GM21447 (cell line): Measurements from ENCODE around the gene MAN1A1.

Experiments used
- ATAC-seq: cut with Tn5 transposase; IDR thresholded peaks from one replicate; pipeline ENCODE4 v1.9.1; 2021; ENCODE audit not compliant: unreplicated experiment

MAN1A1 gene

GRCh38 chr6:119204719-119205118 lies 144.8 kb downstream of the MAN1A1 start:
- ATAC-seq = no peak

- ATAC-seq = no peak
Measured at GRCh38 chr6:119201480-119201879, 148.1 kb downstream of the MAN1A1 start.

DNA sequence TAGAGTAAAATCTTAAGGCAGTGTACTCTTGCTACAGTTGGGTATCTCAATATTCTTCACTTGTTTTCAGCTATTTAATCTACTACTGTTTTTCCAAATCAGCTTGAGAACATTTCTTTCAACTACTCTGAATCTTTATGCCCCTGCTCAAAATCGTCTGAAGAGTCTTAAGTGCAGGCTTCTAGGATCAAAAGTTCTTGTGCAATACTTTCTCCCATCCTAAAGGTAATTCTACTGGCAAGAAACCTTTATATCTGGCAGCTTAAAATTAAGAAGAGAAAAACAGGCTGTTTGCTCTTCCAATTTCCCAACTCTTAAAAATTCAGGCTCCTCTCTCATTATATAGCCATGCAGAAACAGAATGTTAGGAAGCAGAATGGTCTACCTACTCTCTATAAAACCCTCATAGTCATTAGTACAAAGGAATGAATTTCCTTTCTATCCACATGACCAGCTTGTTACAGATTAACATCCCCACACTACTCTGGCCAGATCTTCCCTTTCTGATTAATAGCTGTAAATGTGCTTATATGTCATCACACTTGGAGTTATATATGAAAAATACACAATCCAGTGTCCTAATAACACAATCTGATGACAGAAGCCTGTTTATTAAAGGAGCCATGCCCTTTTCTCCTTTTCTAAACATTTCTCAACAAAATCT lies 148.9 kb downstream of the MAN1A1 start:
- ATAC-seq = no peak

DNA sequence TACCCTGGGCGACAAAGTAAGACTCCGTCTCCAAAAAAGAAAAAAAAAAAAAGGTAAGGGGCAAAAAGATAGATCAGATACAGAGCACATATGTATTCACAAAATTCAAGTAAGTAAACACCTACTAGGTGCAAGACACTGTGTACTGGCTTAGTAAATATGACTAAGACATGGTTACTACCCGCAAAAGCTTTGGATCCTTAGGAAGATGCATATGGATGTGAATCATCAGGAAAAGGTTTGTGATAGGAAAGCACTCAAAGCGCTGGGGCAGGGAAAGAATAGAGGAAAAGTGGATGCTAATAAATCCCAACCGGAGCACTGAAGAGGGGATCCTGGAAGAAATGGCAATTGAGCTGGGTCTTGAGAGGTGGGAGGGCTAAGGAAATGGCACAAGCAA lies 152.3 kb downstream of the MAN1A1 start:
- no peak for ATAC-seq

DNA sequence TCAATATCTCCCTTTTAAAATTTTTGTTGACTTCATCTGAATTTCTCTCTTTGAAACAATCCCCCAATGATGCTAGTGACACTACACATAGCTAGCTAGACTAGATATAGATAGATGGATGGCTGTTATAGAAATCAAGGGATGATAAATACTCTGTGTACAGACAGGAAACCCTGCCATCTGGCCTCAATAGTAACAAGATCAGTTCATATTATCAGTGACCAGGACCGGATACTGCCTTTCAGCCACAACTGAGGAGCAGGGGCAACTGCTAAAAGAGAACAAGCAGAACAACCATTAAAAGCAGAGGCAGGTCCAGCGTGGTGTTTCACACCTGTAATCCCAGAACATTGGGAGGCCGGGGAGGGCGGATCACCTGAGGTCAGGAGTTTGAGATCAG lies 152.8 kb downstream of the MAN1A1 start:
- ATAC-seq = no peak

DNA sequence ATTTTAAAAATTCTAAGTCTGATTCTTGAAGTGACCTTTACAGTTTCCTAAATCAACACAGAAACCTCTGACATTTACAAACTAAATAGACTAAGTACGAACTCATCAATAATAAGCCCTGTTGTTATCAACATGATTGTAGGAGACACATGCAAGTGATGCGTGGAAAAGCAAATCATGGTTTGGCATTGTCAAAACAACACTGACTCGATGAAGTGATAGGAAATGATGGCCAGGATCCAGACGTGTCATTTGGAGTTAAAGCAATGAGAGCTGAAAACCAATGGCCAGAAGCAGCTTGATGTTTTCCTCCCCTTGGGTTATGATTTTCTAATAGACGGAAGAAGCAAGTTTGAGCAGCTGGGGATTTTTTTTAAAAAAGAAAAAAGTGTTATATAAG lies 153.7 kb downstream of the MAN1A1 start:
- no peak for ATAC-seq

DNA sequence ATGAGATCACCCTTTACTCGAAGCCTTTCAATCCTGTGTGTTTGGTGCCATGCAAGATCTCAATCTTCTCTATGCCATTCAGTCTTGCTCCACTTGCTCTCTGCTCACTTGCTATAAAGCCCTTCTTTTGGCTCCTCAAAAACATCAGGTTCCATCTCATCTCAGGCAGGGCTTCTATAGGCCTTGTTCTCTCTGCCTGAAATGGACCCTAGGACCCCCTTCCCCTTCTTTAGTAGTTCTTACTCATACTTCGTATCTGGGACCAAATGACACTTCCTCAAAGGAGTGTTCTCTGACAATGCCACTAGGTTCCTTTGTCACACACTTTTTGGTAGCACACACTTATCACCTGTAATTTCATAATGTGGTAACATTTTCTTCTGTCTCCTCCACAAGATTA lies 154.4 kb downstream of the MAN1A1 start:
- no peak for ATAC-seq

GRCh38 chr6:119193707-119194106 lies 155.9 kb downstream of the MAN1A1 start:
- ATAC-seq = no peak

GRCh38 chr6:119192200-119192599 lies 157.4 kb downstream of the MAN1A1 start:
- ATAC-seq = no peak

- ATAC-seq = no peak
Measured at GRCh38 chr6:119190176-119190575, 159.4 kb downstream of the MAN1A1 start.

GRCh38 chr6:119189498-119189897 lies 160.1 kb downstream of the MAN1A1 start:
- no peak for ATAC-seq

DNA sequence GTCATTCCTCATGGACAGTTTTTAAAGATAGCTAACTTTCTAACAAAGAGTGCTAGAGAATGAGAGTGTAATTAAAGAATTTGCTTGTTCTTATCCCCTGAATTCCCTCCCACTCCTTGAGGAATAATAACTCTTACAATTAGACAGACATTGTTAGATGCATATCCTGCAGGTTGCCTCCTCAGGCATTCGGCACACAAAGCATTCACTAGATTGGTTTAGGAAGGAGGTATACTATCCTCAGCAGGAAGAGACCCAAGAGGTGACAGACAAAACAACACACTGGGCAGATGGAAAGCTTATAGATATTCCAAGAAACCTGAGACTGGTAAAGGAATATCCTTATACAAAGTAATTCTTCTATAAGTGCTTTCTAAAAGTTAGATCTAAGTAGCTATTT lies 162.0 kb downstream of the MAN1A1 start:
- no peak for ATAC-seq

DNA sequence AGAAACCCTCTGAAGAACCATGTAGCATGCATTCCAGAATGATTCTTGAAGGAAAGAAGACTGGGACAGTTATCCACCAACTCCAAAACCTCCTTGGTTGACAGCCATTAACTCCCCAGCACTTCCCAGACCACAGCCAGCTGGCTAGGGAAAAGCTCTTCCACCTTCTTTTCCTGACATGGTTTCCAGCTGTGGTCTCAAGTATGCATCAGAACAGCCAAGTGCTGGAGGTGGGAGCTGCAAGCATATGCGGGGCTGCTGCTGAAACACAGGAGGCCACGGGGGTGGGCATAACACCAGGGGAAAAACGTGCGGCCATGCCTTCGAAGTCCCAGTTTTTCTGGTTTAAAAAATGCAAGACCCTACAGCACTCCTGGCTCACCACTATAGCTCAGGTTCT lies 163.1 kb downstream of the MAN1A1 start:
- no peak for ATAC-seq

DNA sequence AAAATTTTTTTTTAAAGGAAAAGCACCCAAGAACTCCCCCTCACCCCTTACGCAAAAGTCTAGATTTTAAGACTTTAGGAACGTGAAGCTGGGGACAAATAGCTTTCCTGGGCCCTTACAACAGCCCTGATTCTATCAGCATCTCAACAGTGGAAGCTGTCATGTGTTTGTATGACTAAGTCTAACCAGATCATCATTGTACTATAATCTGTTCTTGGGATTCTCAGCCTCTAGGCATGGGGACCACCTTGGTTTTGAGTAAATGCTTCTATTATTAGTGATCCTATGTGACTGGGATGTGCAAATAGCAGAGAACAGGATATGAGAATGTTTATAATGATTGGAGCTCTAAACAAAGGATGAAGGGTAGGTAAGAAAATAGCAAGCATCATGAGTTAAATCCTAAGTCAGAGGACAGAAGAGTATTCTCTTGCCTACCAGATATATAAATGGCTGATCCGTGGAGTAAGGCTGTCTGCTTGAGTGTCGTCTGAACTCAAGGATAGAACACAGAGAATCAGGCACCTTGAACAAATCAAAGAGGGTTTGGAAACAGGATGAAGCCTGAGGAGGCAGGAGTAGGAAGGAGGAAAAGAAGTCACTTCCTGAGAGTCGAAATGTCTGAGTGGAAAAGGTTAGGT lies 165.4 kb downstream of the MAN1A1 start:
- no peak for ATAC-seq

GRCh38 chr6:119183457-119183856 lies 166.1 kb downstream of the MAN1A1 start:
- ATAC-seq = no peak

- no peak for ATAC-seq
Measured at GRCh38 chr6:119182875-119183274, 166.7 kb downstream of the MAN1A1 start.

DNA sequence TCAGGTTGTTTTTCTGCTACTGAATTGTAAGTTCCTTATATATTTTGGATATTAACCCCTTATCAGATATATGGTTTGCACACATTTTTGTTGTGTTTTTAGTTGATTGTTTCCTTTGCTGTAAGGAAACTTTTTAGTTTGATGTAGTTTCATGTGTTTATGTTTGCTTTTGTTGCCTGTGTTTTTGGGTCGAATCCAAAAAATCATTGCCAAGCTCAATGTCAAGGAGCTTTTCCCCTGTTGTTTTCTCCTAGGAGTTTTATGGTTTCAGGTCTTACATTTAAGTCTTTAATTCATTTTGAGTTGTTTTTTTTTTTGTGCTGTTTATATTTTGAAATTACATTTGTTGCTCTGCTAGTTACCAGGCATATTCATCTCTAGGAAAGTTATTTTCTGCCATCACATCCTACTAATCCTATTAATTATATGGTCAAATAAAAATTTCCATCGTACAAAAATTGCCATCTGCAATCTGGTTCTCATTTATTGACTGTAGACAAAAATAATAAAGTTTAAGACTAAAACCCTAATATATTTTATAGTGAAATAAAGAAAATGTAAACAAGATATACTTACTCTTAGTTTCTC lies 167.3 kb downstream of the MAN1A1 start:
- no peak for ATAC-seq

- ATAC-seq = no peak
Measured at GRCh38 chr6:119181046-119181445, 168.5 kb downstream of the MAN1A1 start.

DNA sequence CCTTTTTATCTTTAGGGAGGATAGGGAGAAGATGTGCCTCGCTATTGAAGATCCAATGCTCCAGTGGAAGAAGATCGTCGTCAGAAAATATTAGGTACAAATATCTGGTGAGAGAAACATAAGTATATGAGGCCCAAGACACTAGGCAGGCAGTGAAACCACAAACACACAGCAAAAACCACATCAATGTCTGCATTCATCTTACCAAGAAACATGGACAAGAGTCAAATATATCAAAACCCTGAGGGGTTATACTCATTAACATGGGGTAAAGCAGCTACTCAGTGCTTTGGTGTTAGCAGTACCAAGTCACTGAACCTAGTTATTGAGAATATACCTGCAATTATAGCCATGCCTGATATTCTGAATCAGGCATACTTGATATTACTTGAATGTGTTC lies 169.7 kb downstream of the MAN1A1 start:
- no peak for ATAC-seq

DNA sequence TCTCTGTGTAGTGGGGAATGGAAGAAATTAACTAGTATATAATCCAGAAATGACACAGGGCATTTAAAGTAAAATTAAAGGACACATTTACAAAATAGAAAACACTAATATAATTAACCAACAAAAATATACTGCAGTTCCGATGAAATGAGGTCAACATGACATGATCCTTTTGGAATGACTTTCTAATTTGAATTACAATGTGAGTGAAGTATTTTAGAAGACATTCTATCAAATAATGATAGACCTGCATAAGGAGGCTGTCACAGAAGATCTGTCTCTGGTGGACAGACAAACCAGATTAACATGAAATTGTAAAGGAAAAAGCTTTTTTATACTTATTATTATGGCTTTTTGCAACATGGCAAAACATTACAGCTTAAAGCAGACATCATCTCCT lies 170.5 kb downstream of the MAN1A1 start:
- no peak for ATAC-seq

- no peak for ATAC-seq
Measured at GRCh38 chr6:119176445-119176844, 173.1 kb downstream of the MAN1A1 start.
